Psoas muscle (tissue), 8 donors: ENCODE results near the gene SH3RF3. TPM values are rescaled to one million over a fixed set of nuclear protein-coding genes. Genes with fewer than 3 reads are reported as not detected.
A peak's percentile ranks its signal among the peaks of the same experiment; 100 is the strongest.

Experiments used
- ATAC-seq, 4 donors: fragments of 200-7000 bp; cut with Tn5 transposase; one replicate each; pipeline ENCODE4 v1.9.1; 2020; ENCODE audit warnings: moderate library complexity in 3 of 4, mild to moderate bottlenecking in 2 of 4
- DNase-seq, 2 donors: peaks; one replicate each; pipeline ENCODE4 v3.0.0-alpha.2; 2020
- H3K27ac ChIP-seq: fragments of 200-600 bp; one replicate; pipeline ENCODE4 v1.8.0; 2022
- H3K27me3 ChIP-seq, 3 donors: fragments of 200-600 bp in 1 of 3; one replicate each; pipeline versions ENCODE4 v1.6.1 to v1.8.0; 2013 to 2022; ENCODE audit warnings: low read length in 2 of 3, mild to moderate bottlenecking in 2 of 3, moderate library complexity in 1 of 3; ENCODE audit not compliant: insufficient read depth in 3 of 3
- H3K36me3 ChIP-seq, 2 donors: fragments of 200-600 bp in 1 of 2; one replicate each; pipeline versions ENCODE4 v1.6.1 to v1.8.0; 2013 to 2022; ENCODE audit warnings: low read depth in 1 of 2, mild to moderate bottlenecking in 1 of 2, moderate library complexity in 1 of 2; ENCODE audit not compliant: insufficient read depth in 1 of 2
- H3K4me1 ChIP-seq: fragments of 200-600 bp; one replicate; pipeline ENCODE4 v1.8.0; 2022
- H3K4me3 ChIP-seq: fragments of 200-600 bp; one replicate; pipeline ENCODE4 v1.8.0; 2022; ENCODE audit warnings: mild to moderate bottlenecking
- H3K9me3 ChIP-seq: fragments of 200-600 bp; one replicate; pipeline ENCODE4 v1.8.0; 2022
- WGBS, 3 donors: extraction: QIAGEN DNeasy Blood & Tissue Kit; methylation state at CpG; one replicate each; pipeline versions ENCODE4 v1.1.6 to v1.1.7; 2013; 5-methylcytosine and 5-hydroxymethylcytosine counted together
- intact Hi-C, 2 donors: fragments of 100-400 bp; cut with DNase I; formaldehyde crosslinking; loops; one replicate each; pipeline versions ENCODE4 v1.11.0 to v1.14.2; 2022
- polyA plus RNA-seq, 3 donors: library from polyadenylated mRNA; stranded (reverse); fragments of 200-250 nt; gene quantifications; one replicate each; pipeline ENCODE4 v1.2.3, GENCODE V29; 2013
- total RNA-seq, 4 donors: library from RNA; stranded (reverse); fragmentation: NEBNext Ultra II Directional in 2 of 4; extraction: Animal tissue kit (Norgen Biotek cat#: 25700) in 2 of 4; gene quantifications; one replicate each; pipeline versions ENCODE4 v1.2.1 to v1.2.4, GENCODE V29; 2021 to 2023
- TF ChIP-seq, protein P1 (sequence below): fragments of 200-600 bp; IDR thresholded peaks from one replicate; pipeline ENCODE4 v1.8.0; 2022; ENCODE audit warnings: antibody characterized with exemption
- donor health status: healthy with polysubstance abuse.
- donor health status: DM: no; HTN: no; CAD: no; lungs with moderate emphysema.
- donor health status: Bipolar disorder and iron deficiency.
- donor health status: healthy.
- donor health status: DM: yes; HTN: yes; CAD: no.
- donor health status: DM: no; HTN: no; CAD: no.
- donor health status: DM: no; HTN: no; CAD: no.
- donor health status: DM: yes; HTN: yes; CAD: no.

The SH3RF3 gene
- total and polyA plus RNA-seq, 7 donors, result 4.6 to 27.0 (median 9.0) TPM

GRCh38 chr2:109454765-109455394 lies 325.9 kb downstream of the SH3RF3 start:
- DNase-seq (no peak), ATAC-seq (no peak)
- H3K27ac ChIP-seq, result no peak overlapping the region
- H3K4me3 ChIP-seq, result no peak overlapping the region
- no peaks in the 10 kb centered on the region for H3K9me3 ChIP-seq
- 81 to 86% (median 82%) methylated on average over 7 of the region's 7 CpGs for WGBS, 3 donors
- peaks cover 49% of the 10 kb centered on the region for H3K4me1 ChIP-seq
- H3K36me3 ChIP-seq, result no peaks in the 10 kb centered on the region
- TF ChIP-seq, protein P1, sequence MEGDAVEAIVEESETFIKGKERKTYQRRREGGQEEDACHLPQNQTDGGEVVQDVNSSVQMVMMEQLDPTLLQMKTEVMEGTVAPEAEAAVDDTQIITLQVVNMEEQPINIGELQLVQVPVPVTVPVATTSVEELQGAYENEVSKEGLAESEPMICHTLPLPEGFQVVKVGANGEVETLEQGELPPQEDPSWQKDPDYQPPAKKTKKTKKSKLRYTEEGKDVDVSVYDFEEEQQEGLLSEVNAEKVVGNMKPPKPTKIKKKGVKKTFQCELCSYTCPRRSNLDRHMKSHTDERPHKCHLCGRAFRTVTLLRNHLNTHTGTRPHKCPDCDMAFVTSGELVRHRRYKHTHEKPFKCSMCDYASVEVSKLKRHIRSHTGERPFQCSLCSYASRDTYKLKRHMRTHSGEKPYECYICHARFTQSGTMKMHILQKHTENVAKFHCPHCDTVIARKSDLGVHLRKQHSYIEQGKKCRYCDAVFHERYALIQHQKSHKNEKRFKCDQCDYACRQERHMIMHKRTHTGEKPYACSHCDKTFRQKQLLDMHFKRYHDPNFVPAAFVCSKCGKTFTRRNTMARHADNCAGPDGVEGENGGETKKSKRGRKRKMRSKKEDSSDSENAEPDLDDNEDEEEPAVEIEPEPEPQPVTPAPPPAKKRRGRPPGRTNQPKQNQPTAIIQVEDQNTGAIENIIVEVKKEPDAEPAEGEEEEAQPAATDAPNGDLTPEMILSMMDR, result no peak
- intact Hi-C loops, result loop anchor here in 1 of 2 donors (5.0 kb wide), 1 partner anchor 37 kb away; no protein-coding TSS in a partner anchor
- no peaks in the 10 kb centered on the region for H3K27me3 ChIP-seq

DNA sequence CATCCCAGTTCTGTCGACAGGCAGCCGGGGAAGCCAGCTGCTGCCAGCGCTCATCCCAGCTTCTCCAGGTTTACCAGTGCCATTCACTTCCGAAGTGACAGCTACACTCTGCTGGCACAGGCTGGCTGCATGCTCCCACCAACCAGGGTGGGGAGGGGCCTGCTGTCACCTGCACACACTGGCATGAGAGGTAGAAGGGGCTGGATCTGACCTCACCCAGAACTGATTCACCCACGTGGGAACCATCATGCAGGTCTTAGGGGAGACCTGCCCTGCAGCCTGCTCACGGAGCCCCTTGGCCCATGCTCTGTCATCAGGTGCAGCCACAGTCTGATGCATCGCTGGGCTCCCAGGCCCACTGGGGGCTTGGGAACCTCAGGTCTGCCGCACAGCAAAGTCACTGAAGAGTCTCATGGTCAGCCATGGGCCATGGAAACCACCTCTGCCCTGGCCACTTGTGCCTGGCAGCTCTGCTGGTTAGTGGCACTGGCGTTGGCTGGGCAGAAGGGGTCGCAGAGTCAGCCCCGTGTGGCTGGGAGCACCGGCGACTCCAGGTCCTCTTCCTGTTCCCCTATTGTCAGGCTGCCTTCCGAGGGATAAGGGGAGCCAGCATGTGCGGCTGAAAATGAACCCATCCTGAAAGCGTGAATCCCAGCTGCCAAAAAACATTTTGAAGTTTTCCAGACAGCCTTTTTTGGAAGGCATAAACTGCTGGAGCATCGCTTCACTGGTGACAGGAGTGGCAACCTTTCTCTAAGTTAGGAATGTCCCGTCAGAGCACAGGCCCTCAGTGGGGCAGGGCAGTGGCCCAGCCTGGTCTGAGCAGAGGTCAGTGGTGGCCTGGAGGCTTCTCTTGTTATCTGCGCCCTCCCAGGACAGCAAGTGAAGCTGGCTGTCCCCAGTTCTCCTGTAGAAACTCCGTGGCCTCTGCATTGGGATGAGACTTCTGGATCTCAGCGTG lies 327.0 kb downstream of the SH3RF3 start:
- no peaks in the 10 kb centered on the region for H3K36me3 ChIP-seq
- no peak overlapping the region for H3K27ac ChIP-seq
- intact Hi-C loops, result no loop called here
- peaks cover 48% of the 10 kb centered on the region for H3K4me1 ChIP-seq
- H3K9me3 ChIP-seq, result no peaks in the 10 kb centered on the region
- peak in 1 of 4 donors; percentile 25 for ATAC-seq
- WGBS, 3 donors, result 70 to 84% (median 71%) methylated on average over 20 to 21 of the region's 21 CpGs
- no peak for DNase-seq
- TF ChIP-seq, protein P1, result no peak
- no peaks in the 10 kb centered on the region for H3K27me3 ChIP-seq
- no peak overlapping the region for H3K4me3 ChIP-seq

DNA sequence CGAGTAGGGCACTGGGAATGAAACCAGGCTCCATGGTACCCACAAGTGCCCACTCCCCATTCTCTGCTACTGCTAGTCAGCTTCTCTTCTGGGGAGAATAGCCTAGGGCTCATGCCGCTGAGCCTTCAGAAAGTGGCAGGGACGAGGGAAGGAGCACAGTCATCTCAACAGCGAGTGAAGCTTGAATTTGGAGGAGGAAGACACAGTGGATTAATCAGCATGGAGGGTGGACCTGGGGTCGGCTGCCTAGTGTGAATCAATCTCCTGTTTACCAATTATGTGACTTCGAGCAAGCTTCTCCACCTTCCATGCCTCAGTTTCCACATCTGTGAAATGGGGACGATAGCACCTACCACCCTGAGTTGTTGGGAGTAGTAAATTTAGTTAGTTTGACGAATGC lies 327.8 kb downstream of the SH3RF3 start:
- TF ChIP-seq, protein P1, result no peak
- DNase-seq (no peak), ATAC-seq (no peak)
- Histone ChIP-seq H3K4me3 (no peak overlapping the region), H3K4me1 (peaks cover 43% of the 10 kb centered on the region), H3K27ac (no peak overlapping the region), H3K36me3 (no peaks in the 10 kb centered on the region), H3K9me3 (no peaks in the 10 kb centered on the region), H3K27me3 (no peaks in the 10 kb centered on the region)
- intact Hi-C loops, result no loop called here
- WGBS, 3 donors, result 93 to 94% (median 93%) methylated on average over 8 of the region's 8 CpGs

GRCh38 chr2:109457366-109457765 lies 328.4 kb downstream of the SH3RF3 start:
- DNase-seq, result no peak
- Histone ChIP-seq H3K36me3 (no peaks in the 10 kb centered on the region), H3K27me3 (no peaks in the 10 kb centered on the region), H3K27ac (no peak overlapping the region), H3K4me1 (peaks cover 38% of the 10 kb centered on the region), H3K9me3 (no peaks in the 10 kb centered on the region), H3K4me3 (no peak overlapping the region)
- 45 to 76% (median 52%) methylated on average over 9 of the region's 9 CpGs for WGBS, 3 donors
- TF ChIP-seq, protein P1, result no peak
- ATAC-seq, result peak in 2 of 4 donors; percentile 25 to 33
- intact Hi-C loops, result no loop called here
